ENCODE measurements around the gene KIF1C. TPM values are rescaled to one million over a fixed set of nuclear protein-coding genes. Genes with fewer than 3 reads are reported as not detected.

Gene KIF1C
- total and polyA plus RNA-seq, 12 donors = 141 to 826 (median 592) TPM

- ATAC-seq = no peak
- Histone ChIP-seq H3K36me3 (no peaks in the 10 kb centered on the region), H3K4me1 (peaks cover 0 to 15% (median 12%) of the 10 kb centered on the region in 9 donors), H3K27ac (peak overlapping the region in 3 of 10 donors; percentile 52 to 83 (median 76)), H3K9me3 (no peaks in the 10 kb centered on the region), H3K27me3 (no peaks in the 10 kb centered on the region), H3K4me3 (no peak overlapping the region)
- no peak for DNase-seq
- no peak for TF ChIP-seq CTCF (IDR thresholded peaks at IDR 0.05)
- intact Hi-C loops (cut with DNase I) = no loop called here
- WGBS, 2 donors = 64 to 69% methylated on average over 9 of the region's 9 CpGs
Measured at GRCh38 chr17:5050278-5050677, 52.5 kb downstream of the KIF1C start.

GRCh38 chr17:5055543-5055942 is 57.8 kb downstream of the KIF1C start:
- no peak for DNase-seq
- intact Hi-C loops (cut with DNase I) = no loop called here
- WGBS, 2 donors = 90 to 91% methylated on average over 10 of the region's 10 CpGs

GRCh38 chr17:5065227-5065744 is 67.5 kb downstream of the KIF1C start:
- intact Hi-C loops (cut with DNase I) = loop anchor here in 2 of 10 donors (10.0 kb wide), 1 partner anchor 150 kb away; no protein-coding TSS in a partner anchor
- Histone ChIP-seq H3K4me1 (no peaks in the 10 kb centered on the region), H3K27me3 (peaks cover 0 to 4% (median 0%) of the 10 kb centered on the region in 7 donors), H3K27ac (no peak overlapping the region), H3K4me3 (no peak overlapping the region), H3K9me3 (no peaks in the 10 kb centered on the region), H3K36me3 (no peaks in the 10 kb centered on the region)
- ATAC-seq (no peak), DNase-seq (no peak)
- 60% methylated on average over 1 of the region's 1 CpG for WGBS, 2 donors
- TF ChIP-seq CTCF (IDR thresholded peaks at IDR 0.05) = no peak

More at GRCh38 chr17:5055543-5055942, 57.8 kb downstream of the KIF1C start:
- no peaks in the 10 kb centered on the region for H3K9me3 ChIP-seq
- no peaks in the 10 kb centered on the region for H3K4me1 ChIP-seq
- H3K4me3 ChIP-seq = no peak overlapping the region
- ATAC-seq = no peak
- peaks cover 0 to 12% (median 0%) of the 10 kb centered on the region in 7 donors for H3K27me3 ChIP-seq
- no peak overlapping the region for H3K27ac ChIP-seq
- H3K36me3 ChIP-seq = no peaks in the 10 kb centered on the region
- TF ChIP-seq CTCF (IDR thresholded peaks at IDR 0.05) = no peak

- no peak for ATAC-seq
- no peaks in the 10 kb centered on the region for H3K4me1 ChIP-seq
- no peak overlapping the region for H3K27ac ChIP-seq
- no peaks in the 10 kb centered on the region for H3K36me3 ChIP-seq
- no peak overlapping the region for H3K4me3 ChIP-seq
- no peak for DNase-seq
- 84 to 91% methylated on average over 3 of the region's 3 CpGs for WGBS, 2 donors
- no peak for TF ChIP-seq CTCF (IDR thresholded peaks at IDR 0.05)
- intact Hi-C loops (cut with DNase I) = loop anchor here in 2 of 10 donors (10.0 kb wide), 1 partner anchor 153 kb away; no protein-coding TSS in a partner anchor
- peaks cover 0 to 5% (median 0%) of the 10 kb centered on the region in 7 donors for H3K27me3 ChIP-seq
- H3K9me3 ChIP-seq = no peaks in the 10 kb centered on the region
Measured at GRCh38 chr17:5068236-5068635, 70.5 kb downstream of the KIF1C start.
